NOMO-1 treated with dmso at 0.1 percent for 144 hours (cell line): ENCODE results near the gene CACNG4.
"Not testable (repeated sequence)": the region's sequence is repeated elsewhere in the genome, so short reads cannot be mapped to it uniquely, and the experiment has no call there.

Source experiments
- DNase-seq: peaks from one replicate; lab custom pipeline; 2025; ENCODE audit not compliant: unreplicated experiment; lab: John Stamatoyannopoulos, UW

CACNG4 gene

DNA sequence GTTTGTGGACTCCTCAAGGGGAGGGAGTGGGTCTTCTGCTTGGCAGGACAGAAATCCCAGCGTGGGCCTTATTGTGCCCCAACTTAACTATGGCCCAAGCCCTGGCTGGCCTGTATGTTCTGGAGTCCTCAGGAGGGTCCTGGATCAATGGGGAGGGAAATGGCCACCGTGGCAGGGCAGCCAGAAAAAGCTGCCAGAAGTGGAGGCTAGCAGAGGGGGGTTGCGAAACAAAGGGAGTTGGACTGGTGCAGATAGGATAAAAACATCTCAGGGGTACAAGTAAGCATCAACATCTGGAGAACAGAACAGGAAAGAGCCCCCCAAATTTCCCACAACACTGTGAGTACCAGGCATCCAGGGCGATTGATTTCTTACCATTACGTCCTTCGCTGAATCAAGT, 76.1 kb downstream of the CACNG4 start:
- DNase-seq: no peak

DNA sequence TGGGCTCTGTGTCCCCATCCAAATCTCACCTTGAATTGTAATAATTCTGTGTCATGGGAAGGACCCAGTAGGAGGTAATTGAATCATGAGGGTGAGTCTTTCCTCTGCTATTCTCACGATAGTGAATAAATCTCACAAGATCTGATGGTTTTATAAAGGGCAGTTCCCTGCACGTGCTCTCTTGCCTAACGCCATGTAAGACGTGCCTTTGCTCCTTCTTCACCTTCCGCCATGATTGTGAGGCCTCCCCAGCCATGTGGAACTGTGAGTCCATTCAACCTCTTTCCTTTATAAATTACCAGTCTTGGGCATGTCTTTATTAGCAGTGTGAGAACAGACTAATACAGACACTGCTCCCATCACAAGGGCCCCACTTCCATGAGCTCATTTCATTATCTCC, 76.6 kb downstream of the CACNG4 start:
- DNase-seq: not testable (repeated sequence)

DNA sequence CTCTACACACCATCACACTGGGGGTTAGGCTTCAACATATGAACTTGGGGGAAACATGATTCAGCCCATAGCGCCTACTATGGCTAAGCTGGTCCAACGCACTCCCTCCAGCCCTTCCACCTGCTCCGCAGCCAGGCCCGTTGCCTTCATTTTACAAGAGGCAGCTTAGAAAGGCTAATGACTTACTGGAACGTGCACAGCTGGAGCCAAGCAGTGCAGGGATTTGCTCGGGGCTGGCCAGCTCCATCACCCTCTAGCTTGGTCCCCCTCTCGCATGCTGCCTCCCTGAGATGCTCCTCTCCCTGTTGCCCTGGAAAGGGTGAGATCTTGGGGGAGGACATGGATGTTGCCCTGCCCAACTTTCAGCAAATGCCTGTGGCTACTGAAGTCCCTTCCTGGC, 77.0 kb downstream of the CACNG4 start:
- DNase-seq: no peak

DNA sequence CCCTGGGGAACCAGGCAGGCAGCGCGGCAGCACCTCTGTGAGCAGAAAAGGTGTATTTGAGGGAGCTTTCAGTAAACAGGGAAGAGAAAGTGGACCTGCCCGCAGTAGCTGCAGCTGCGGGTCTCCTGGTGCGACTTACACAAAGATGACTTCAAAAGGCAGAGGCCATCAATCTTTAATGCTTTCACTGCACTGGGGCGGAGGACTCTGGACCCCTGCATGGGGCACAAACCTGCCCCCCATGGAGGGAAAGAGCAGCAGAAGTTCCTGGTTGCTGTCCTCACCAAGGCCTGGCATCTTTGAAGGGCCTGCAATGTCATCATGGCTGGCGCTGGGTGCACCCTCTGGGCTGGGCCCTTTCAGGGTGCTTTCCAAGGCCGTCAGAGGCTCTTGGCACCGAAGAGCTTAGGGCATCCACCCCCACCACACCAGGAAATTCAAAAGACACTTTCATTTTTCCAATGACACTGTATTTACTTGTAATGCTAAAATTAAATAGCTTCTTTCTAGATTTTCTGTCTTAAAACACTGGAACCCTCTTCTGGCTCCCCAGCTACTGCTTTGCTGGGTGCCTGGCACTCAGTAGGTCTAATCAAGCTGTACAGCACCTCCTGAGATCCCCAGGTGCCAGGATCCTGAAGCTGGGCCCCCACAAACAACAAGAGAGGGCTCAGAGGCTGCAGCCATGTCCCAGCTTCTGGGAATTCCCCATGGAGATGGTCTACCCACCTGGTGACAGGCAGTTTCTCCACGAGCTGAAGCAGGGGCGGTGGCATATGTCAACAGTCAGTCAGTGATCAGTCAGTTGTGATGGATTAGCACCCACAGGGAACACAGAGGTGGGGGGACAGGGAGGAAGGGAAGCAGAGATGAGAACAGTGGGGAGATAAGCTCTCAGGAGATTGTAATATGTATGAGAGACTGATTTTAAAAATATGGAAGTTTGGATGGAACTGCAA, 77.7 kb downstream of the CACNG4 start:
- DNase-seq: no peak

DNA sequence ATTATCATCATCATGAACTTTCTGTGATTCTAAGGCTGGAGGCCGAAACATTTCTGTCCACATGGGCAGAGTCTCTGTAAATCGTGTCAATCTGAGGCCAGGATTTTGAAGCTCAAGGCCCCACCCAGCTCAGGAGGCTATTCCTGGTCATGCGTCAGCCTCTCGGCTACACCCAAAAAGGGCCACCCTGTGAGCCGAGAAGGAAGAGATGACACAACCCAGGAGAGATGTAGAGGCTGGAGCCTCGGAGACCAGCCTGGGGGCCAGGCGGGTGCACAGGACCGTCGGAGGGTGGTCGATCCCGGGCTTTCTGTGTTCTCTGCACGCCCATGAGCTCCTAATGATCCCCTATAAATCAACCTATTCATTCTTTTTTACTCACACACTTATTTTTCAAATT, 78.8 kb downstream of the CACNG4 start:
- no peak for DNase-seq

DNA sequence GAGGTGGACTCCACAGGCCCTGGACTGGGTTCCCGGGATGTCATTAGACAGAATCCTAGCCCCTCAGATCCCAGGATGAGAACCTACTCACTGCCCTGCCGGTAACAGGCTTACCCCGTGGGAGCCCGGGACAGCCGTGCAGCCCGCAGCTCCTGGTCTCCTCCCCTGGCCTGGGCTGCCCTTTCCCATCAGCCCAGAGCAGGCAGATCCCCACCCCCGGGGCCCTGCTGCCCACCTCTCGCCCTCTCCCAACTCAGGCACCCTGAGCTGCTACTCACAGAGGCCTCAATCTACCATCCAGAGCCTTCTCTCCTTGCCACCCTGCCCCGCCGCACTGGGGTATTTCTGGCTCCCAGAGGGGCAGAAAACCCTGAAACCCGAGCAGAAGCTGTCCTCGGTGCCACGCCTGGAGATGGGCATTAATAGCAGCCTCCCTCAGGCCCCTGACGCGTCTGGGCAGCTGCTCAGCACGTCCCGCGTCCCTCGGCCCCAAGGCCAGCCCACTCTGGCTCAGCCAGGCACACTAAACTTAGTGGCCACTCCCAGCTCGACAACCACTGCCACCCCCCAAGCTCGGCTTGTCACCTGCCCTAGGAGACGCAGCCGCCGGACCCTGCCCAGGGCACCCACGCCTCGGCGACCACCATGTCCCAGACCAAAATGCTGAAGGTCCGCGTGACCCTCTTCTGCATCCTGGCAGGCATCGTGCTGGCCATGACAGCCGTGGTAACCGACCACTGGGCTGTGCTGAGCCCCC, 79.7 kb downstream of the CACNG4 start, which contains the start of gene CACNG1:
TSS of gene CACNG1 (plus strand) at position 539 of the 757 bp plus-strand sequence. CDS start at position 646, 107 bp downstream.
- no peak for DNase-seq

DNA sequence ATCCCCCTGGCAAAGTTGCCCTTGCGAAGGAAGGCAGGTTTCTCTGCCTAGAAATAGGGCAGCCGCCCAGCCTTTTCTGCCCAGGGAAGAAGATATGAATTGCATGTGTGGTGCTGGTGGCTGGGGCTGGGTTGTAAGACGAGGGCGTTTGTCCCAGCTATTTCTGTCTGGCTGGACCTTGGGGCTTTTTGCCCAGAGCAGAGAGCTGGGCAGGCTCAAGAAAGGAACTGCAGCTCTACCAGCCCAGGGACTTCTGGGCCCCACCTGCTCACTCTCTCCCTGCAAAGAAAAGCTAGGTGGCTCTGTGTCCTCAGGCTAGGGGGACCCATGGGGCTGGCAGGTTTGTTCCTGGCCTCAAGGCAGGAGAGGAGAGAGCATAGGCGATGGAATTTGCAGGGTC, 80.4 kb downstream of the CACNG4 start:
- no peak for DNase-seq

DNA sequence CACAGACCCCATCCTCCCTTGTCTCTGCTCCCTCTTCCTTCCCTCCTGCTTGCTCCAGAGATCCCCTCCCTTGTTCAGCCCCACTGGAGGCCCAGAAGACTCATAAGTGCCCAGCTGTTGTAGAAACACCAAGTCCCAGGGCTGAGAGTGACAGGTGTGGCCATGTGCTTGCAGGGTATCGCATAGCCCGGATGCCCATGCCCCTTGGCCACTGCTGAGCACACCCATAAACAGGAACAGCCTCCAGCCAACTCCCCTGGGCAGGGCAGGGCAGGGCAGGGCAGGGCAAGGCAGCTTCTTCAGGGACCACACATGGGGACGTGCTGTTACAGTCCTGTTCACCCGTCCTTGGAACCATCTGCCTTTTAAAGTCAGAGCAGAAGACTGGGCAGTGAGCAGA, 81.9 kb downstream of the CACNG4 start:
- DNase-seq: no peak

DNA sequence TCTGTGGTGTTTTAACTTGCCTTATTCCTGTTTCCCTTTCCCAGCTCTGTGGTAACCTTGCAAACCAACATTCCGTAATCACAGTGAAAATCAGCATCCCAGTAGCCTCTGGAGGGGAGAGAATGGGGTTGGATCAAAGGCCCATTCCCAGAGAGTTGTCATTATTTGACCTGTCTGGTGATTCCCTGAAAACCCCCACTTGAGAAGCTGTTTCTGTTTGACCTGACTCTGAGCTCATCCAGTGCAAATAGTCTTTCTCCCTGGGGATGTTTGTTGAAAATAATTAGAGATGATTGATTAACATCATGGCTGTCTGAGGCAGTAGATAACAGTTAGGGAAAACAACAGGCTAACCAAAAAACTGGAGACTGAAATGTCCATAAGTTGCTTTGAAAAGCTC, 82.9 kb downstream of the CACNG4 start:
- DNase-seq: no peak

DNA sequence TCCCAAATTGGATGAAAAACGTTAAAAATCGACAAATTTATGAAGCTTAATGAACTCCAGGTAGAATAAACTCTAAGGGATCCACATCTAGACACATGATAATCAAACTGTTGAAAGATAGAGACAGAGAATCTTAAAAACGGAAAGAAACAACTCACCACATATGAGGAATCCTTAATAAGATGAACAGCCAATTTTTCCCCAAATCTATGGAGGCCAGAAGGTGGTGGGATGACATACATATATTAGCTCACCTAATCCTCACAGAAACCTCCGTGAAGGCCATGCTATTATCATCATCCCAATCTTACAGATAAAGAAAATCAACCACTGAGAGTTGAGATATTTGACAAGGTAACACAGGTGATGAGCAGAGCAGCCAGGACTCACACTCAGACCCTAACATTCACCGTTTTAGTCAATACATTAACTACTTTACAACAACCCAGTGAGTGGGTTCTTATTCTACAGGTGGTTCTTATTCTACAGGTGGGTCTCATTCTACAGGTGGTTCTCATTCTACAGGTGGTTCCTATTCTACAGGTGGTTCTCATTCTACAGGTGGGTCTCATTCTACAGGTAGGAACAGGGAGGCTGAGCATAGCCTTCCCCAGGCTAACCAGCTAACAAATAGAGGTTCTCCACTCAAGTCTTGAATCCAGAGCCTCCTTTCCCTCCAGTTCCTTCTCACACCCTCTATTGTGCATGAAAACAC, 84.7 kb downstream of the CACNG4 start:
- DNase-seq: no peak

DNA sequence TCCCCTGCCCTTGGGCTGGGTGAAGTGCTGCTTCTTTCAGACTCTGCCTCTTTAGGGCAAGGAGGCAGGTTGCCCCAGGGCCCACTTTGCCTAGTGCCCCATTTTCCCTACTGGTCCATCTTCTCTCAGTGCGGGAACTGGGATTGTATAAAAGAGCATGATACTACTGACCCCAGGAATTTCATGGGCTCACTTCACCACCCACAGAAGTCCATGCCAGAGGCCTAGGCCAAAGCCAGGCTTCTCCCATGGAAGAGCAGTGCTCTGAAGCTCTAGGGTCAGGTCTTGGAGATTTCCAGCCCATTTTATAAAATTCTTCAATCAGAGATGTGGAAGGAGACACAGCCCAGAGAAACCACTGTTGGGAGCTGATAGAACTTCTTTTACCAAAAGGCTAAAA, 85.6 kb downstream of the CACNG4 start:
- DNase-seq: no peak

DNA sequence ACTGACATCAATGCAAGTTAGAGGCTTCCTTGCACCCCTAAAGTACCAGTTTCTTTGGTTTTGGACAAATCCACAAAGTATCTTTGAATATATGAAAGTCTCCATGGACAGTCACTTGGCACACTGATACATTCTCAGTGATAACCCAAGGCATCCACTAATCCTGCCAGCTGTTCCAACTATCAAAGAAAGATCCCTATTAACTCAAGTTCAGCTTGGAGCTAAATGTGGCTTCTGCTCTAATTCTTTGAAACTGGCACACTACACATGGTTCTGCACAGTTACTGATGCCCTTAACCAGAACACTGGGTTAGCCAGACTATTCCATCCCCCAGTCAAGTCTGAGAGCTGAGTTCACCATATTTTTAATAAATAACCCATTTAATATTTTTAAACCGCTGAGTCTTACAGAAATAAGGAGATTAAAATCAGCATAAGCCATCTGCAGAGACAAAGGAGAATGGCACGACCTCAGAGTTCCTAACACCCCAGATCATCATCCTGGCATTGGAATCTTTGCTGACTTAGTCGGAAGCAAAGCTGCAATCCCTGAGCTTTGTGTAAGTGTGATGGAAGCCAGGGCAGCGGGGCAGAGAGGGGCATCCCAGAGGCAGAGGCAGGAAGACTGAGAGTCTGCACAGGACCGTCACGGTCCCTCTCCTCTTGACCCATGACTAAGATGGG, 86.1 kb downstream of the CACNG4 start:
- DNase-seq: no peak

DNA sequence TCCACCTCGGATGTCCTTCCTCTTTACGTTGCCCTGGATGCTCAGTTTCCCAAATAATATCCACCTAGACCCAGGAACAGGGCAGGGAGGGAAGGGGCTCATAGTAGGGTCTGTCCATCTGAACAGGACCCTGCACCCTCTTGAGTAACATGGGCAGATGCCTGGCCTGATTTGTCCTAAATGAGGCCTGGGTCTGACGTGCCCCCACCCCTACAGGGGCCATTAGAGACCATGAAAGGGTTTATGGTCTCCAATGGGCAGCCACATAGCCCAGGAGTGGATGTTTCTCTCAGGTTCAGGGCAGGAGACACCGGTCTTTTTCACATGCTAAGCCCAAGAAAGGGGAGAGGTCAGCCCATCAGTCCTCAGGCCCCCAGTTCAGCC, 86.6 kb downstream of the CACNG4 start:
- DNase-seq: no peak

DNA sequence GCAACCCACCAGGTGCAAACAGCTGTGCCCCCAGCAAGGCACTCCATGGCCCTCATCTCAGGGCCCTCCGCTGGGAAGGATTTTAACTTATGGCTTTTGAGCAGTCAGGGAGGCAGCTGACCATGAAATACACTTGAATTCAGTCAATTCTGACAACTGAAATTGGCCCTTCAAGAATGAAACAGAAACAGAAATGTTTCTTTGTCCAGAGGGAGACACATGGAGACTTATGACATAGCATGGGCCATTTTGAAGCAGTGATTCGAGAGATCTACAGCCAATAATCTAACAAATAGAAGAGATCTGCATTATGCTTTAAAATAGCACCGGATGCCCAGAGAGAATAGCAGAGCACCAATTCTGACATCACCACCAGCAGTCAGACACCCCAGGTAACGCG, 87.3 kb downstream of the CACNG4 start:
- no peak for DNase-seq

DNA sequence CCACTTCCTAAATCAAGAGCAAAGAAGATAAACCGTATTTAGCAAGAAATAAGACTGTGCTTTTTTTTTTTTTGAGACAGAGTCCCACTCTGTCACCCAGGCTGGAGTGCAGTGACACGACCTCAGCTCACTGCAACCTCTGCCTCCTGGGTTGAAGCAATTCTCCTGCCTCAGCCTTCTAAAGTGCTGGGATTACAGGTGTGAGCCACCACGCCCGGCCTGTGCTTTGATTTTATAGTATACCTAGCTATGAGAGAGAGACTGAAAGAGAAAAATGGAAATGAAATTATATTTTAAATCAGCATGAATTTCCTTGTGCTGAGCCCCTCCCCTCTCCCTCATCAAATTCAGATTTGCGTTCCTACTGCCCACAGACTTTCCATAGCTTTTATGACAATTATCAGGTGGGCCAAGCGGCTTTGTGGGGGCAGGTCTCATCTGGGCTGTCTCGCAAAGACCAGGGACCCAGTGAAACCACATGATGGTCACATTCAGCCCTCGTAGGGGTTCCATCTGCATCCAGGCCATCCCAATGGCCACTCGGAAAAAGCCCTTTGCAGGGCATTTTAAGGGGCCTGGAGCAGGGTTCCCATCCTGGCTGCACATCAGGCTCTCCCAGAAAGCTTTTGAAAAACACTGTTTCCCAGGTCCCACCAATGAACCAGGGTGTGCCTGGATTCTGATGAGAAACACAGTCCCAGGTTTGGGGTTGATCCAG, 88.4 kb downstream of the CACNG4 start:
- no peak for DNase-seq

DNA sequence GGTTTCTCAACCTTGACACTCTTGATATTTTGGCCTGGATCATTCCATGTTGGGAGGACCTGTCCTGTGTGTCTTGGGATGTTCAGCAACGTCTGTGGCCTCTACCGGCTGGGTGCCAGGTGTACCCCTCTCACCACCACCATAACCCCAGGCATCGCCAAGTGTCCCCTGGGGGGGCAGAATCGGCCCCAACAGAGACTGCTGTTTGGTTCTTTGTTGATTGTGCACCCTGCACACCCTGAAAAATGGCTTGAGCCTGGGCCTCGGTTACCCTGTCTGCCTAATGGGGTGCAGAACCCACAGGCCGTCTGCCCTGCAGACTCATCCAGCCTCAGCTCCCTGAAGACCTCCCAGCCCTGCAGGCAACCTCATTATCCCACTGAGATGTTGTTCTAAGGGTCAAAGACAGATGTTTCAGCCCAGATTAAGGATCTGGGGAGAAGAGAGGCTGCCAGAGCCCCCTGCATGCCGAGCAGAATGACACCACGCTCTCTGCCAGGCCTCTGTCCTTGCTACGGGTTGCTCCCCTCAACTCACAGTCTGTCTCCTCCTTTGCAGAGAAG, 89.0 kb downstream of the CACNG4 start:
- DNase-seq: no peak

DNA sequence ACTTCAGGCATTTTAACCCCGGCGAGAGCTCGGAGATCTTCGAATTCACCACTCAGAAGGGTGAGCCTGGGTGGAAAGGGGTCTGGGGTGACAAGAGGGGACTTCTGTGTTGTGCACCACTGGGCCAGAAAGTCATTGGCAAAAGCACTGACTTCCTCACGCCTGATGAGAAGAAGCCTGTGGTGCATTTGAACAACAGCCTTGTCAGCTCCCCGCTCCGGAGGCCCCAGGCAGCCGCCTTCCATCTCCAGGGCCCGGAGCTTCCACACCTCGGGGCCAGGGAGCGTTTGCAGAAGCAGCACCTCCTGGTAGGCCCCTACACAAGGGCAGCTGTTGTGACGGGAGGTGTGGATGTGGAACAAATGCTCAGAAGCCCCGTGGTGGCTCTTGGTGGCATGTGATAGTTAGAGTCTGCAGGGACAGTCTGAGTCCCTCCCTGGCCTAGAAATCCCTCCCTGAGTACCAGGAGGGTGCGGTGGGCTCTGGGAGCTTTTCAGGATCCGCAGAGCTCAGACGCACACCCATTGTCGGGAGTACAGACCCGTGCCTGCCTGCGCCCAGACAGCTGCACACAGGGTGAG, 89.6 kb downstream of the CACNG4 start:
- no peak for DNase-seq

DNA sequence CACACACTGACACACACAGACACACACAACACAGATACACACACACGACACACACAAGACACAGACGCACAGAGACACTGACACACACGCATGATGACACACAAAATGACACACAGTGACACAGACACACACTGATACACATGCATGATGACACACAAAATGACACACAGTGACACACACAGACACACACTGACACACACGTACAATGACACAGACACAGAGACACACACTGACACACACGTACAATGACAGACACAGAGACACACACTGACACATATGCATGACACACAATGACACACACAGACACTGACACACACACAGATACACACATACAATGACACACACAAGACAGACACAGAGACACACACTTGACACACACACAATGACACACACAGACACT, 90.1 kb downstream of the CACNG4 start:
- no peak for DNase-seq

DNA sequence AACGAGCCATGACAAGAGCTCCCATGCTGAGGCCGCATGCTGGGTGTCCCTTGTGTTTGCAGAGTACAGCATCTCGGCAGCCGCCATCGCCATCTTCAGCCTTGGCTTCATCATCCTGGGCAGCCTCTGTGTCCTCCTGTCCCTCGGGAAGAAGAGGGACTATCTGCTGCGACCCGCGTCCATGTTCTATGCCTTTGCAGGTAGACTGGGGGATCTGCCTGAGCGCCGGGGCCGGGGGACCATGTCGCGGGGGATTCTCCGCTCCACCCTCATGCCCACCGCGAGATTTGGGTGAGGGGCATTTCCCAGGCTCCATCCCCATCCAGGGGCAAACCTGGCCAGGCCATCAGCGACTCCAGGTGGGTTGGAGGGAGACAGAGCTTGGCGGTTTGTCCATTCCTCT, 90.5 kb downstream of the CACNG4 start:
- no peak for DNase-seq
